ENCODE measurements around the gene FXR1.

- TF ChIP-seq POLR2AphosphoS5 (IDR thresholded peaks at IDR 0.05; ENCODE audit: low read depth, low read length) = no peak
- TF ChIP-seq POLR2A (IDR thresholded peaks at IDR 0.05; ENCODE audit: low read depth, low read length) = no peak
- no peak for TF ChIP-seq TAF1 (IDR thresholded peaks at IDR 0.05; ENCODE audit: borderline replicate concordance, low read depth, low read length)
Observed at GRCh38 chr3:180932819-180933218, 20.3 kb downstream of the FXR1 start.
